ENCODE results near the gene DCST1. TPM values are rescaled to one million over a fixed set of nuclear protein-coding genes. Genes with fewer than 3 reads are reported as not detected.

DCST1 gene
- total and polyA plus RNA-seq, 2 of the 4 experiments (the other 2 are of a cell fraction) = not detected

DNA sequence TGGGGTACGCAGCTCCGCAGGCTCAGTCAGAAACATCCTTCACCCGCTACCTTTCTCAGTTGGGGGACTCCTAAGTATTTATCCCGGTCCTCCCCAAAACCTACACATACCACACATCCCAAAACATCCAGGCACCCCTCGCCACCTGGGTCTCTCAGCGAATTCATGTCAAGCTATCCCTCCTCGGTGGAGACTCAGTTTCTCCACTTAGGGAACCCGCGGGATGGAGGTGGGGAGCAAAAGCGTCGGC, 32.3 kb upstream of the DCST1 start (continued):
- TF ChIP-seq, protein P1, sequence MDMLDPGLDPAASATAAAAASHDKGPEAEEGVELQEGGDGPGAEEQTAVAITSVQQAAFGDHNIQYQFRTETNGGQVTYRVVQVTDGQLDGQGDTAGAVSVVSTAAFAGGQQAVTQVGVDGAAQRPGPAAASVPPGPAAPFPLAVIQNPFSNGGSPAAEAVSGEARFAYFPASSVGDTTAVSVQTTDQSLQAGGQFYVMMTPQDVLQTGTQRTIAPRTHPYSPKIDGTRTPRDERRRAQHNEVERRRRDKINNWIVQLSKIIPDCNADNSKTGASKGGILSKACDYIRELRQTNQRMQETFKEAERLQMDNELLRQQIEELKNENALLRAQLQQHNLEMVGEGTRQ (IDR thresholded peaks at IDR 0.05; ENCODE audit: low read depth, low read length) = no peak
- no peak for TF ChIP-seq SMC3 (IDR thresholded peaks at IDR 0.05; ENCODE audit: low read depth, low read length)
- TF ChIP-seq MXI1 (IDR thresholded peaks at IDR 0.05; ENCODE audit: borderline replicate concordance, low read depth, low read length) = no peak
- no peak for TF ChIP-seq RFX5 (IDR thresholded peaks at IDR 0.05; ENCODE audit: low read depth, low read length)
- TF ChIP-seq CEBPB (IDR thresholded peaks at IDR 0.05; ENCODE audit: low read depth, low read length) = no peak
- TF ChIP-seq POLR2A (IDR thresholded peaks at IDR 0.05; ENCODE audit: low read depth, low read length) = no peak
- no peak for TF ChIP-seq RAD21 (IDR thresholded peaks at IDR 0.05; ENCODE audit: low read length)
- TF ChIP-seq RCOR1 (IDR thresholded peaks at IDR 0.05; ENCODE audit: insufficient replicate concordance, low read length) = no peak

Measured in IMR-90 (cell line).